Mesothelial cell of epicardium (in vitro differentiated cells): Measurements from ENCODE around the gene TACR1. TPM values are rescaled to one million over a fixed set of nuclear protein-coding genes. Genes with fewer than 3 reads are reported as not detected.

ENCODE experiments used
- DNase-seq, 2 experiments: peaks; one replicate each; pipeline ENCODE4 v3.0.0; 2021; ENCODE audit warnings: low spot score in 2 of 2; ENCODE audit not compliant: unreplicated experiment in 2 of 2
- H3K27ac Mint-ChIP-seq: 2 replicates; pipeline ENCODE4 v1.8.0; 2021; ENCODE audit warnings: mixed read lengths
- H3K27me3 Mint-ChIP-seq: 2 replicates; pipeline ENCODE4 v1.8.0; 2021; ENCODE audit warnings: low read depth, mixed read lengths
- H3K36me3 Mint-ChIP-seq: 2 replicates; pipeline ENCODE4 v1.8.0; 2021; ENCODE audit warnings: mixed read lengths
- H3K4me1 Mint-ChIP-seq: 2 replicates; pipeline ENCODE4 v1.8.0; 2021; ENCODE audit warnings: mixed read lengths
- H3K4me3 Mint-ChIP-seq: 2 replicates; pipeline ENCODE4 v1.8.0; 2021; ENCODE audit warnings: mild to moderate bottlenecking, moderate library complexity, mixed read lengths
- H3K9me3 Mint-ChIP-seq: 2 replicates; pipeline ENCODE4 v1.8.0; 2021; ENCODE audit warnings: mixed read lengths
- total RNA-seq: library from RNA; stranded (reverse); gene quantifications from 3 replicates; pipeline ENCODE4 v1.2.1, GENCODE V29; 2021
- TF ChIP-seq, protein P1 (sequence below): fragments of 200-600 bp; sonication (generic); IDR thresholded peaks from one replicate; pipeline ENCODE4 v1.5.0; 2021; ENCODE audit warnings: antibody characterized with exemption; ENCODE audit not compliant: unreplicated experiment

Gene TACR1
- total RNA-seq, 1 donor from 2014 or later = 0.20 TPM

GRCh38 chr2:75097831-75098230, 101.5 kb downstream of the TACR1 start:
- TF ChIP-seq, protein P1, sequence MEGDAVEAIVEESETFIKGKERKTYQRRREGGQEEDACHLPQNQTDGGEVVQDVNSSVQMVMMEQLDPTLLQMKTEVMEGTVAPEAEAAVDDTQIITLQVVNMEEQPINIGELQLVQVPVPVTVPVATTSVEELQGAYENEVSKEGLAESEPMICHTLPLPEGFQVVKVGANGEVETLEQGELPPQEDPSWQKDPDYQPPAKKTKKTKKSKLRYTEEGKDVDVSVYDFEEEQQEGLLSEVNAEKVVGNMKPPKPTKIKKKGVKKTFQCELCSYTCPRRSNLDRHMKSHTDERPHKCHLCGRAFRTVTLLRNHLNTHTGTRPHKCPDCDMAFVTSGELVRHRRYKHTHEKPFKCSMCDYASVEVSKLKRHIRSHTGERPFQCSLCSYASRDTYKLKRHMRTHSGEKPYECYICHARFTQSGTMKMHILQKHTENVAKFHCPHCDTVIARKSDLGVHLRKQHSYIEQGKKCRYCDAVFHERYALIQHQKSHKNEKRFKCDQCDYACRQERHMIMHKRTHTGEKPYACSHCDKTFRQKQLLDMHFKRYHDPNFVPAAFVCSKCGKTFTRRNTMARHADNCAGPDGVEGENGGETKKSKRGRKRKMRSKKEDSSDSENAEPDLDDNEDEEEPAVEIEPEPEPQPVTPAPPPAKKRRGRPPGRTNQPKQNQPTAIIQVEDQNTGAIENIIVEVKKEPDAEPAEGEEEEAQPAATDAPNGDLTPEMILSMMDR = no peak
- Mint-ChIP-seq H3K27me3 (peaks cover 6% of the 10 kb centered on the region), H3K9me3 (peaks cover 4% of the 10 kb centered on the region), H3K36me3 (peaks cover 3% of the 10 kb centered on the region), H3K4me1 (peaks cover 28% of the 10 kb centered on the region), H3K4me3 (no peak overlapping the region), H3K27ac (no peak overlapping the region)
- no peak for DNase-seq

GRCh38 chr2:75094405-75094804, 104.9 kb downstream of the TACR1 start:
- DNase-seq = no peak
- TF ChIP-seq, protein P1 = no peak

GRCh38 chr2:75090770-75091515, 108.4 kb downstream of the TACR1 start:
- TF ChIP-seq, protein P1 = no peak
- H3K4me1 Mint-ChIP-seq = peaks cover 2% of the 10 kb centered on the region
- no peak for DNase-seq
- H3K9me3 Mint-ChIP-seq = no peaks in the 10 kb centered on the region
- peaks cover 9% of the 10 kb centered on the region for H3K27me3 Mint-ChIP-seq
- no peaks in the 10 kb centered on the region for H3K36me3 Mint-ChIP-seq
- no peak overlapping the region for H3K4me3 Mint-ChIP-seq
- no peak overlapping the region for H3K27ac Mint-ChIP-seq

More at GRCh38 chr2:75094405-75094804, 104.9 kb downstream of the TACR1 start:
- Mint-ChIP-seq H3K4me3 (no peak overlapping the region), H3K9me3 (no peaks in the 10 kb centered on the region), H3K27ac (no peak overlapping the region), H3K4me1 (peaks cover 15% of the 10 kb centered on the region), H3K36me3 (no peaks in the 10 kb centered on the region), H3K27me3 (peaks cover 10% of the 10 kb centered on the region)

GRCh38 chr2:75089471-75089870, 109.8 kb downstream of the TACR1 start:
- H3K9me3 Mint-ChIP-seq = peaks cover 8% of the 10 kb centered on the region
- no peak for DNase-seq
- H3K27ac Mint-ChIP-seq = no peak overlapping the region
- no peaks in the 10 kb centered on the region for H3K36me3 Mint-ChIP-seq
- H3K4me1 Mint-ChIP-seq = peaks cover 2% of the 10 kb centered on the region
- H3K4me3 Mint-ChIP-seq = no peak overlapping the region
- TF ChIP-seq, protein P1 = no peak
- peaks cover 5% of the 10 kb centered on the region for H3K27me3 Mint-ChIP-seq

- peaks cover 2% of the 10 kb centered on the region for H3K4me1 Mint-ChIP-seq
- peaks cover 8% of the 10 kb centered on the region for H3K9me3 Mint-ChIP-seq
- peaks cover 5% of the 10 kb centered on the region for H3K27me3 Mint-ChIP-seq
- no peak for DNase-seq
- no peak overlapping the region for H3K27ac Mint-ChIP-seq
- no peak overlapping the region for H3K4me3 Mint-ChIP-seq
- TF ChIP-seq, protein P1 = no peak
- H3K36me3 Mint-ChIP-seq = no peaks in the 10 kb centered on the region
These were observed 110.5 kb downstream of the TACR1 start for GRCh38 chr2:75088791-75089190.
